ENCODE data around the gene FLNC.

FLNC gene, protein sequence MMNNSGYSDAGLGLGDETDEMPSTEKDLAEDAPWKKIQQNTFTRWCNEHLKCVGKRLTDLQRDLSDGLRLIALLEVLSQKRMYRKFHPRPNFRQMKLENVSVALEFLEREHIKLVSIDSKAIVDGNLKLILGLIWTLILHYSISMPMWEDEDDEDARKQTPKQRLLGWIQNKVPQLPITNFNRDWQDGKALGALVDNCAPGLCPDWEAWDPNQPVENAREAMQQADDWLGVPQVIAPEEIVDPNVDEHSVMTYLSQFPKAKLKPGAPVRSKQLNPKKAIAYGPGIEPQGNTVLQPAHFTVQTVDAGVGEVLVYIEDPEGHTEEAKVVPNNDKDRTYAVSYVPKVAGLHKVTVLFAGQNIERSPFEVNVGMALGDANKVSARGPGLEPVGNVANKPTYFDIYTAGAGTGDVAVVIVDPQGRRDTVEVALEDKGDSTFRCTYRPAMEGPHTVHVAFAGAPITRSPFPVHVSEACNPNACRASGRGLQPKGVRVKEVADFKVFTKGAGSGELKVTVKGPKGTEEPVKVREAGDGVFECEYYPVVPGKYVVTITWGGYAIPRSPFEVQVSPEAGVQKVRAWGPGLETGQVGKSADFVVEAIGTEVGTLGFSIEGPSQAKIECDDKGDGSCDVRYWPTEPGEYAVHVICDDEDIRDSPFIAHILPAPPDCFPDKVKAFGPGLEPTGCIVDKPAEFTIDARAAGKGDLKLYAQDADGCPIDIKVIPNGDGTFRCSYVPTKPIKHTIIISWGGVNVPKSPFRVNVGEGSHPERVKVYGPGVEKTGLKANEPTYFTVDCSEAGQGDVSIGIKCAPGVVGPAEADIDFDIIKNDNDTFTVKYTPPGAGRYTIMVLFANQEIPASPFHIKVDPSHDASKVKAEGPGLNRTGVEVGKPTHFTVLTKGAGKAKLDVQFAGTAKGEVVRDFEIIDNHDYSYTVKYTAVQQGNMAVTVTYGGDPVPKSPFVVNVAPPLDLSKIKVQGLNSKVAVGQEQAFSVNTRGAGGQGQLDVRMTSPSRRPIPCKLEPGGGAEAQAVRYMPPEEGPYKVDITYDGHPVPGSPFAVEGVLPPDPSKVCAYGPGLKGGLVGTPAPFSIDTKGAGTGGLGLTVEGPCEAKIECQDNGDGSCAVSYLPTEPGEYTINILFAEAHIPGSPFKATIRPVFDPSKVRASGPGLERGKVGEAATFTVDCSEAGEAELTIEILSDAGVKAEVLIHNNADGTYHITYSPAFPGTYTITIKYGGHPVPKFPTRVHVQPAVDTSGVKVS (N-terminal part only)

DNA sequence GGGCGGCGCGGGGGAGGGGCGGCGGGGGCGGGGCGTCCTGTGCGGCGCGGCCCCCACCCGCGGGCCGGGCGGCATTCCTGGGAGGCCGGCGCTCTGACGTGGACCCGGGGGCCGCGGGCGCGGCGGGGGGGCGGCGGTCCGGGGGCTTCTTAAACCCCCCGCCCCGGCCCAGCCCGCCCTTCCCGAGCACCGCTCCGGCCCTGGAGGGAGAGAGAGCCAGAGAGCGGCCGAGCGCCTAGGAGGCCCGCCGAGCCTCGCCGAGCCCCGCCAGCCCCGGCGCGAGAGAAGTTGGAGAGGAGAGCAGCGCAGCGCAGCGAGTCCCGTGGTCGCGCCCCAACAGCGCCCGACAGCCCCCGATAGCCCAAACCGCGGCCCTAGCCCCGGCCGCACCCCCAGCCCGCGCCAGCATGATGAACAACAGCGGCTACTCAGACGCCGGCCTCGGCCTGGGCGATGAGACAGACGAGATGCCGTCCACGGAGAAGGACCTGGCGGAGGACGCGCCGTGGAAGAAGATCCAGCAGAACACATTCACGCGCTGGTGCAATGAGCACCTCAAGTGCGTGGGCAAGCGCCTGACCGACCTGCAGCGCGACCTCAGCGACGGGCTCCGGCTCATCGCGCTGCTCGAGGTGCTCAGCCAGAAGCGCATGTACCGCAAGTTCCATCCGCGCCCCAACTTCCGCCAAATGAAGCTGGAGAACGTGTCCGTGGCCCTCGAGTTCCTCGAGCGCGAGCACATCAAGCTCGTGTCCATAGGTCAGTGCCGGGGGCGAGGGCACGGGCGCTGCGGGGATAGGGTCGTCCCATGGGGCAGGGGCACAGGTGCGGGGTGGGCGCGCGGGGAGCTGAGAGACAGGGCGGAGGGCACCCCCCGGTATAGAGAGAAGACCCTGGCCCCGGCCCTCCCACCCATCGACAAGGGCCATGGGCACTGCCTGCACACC lies at the start of gene FLNC:
Gene FLNC, plus strand, starts transcription at position 176 of the 947 bp plus-strand sequence. Its CDS starts 232 bp downstream, at position 408.
- DNase-seq (ENCODE audit: low spot score): no peak

DNA sequence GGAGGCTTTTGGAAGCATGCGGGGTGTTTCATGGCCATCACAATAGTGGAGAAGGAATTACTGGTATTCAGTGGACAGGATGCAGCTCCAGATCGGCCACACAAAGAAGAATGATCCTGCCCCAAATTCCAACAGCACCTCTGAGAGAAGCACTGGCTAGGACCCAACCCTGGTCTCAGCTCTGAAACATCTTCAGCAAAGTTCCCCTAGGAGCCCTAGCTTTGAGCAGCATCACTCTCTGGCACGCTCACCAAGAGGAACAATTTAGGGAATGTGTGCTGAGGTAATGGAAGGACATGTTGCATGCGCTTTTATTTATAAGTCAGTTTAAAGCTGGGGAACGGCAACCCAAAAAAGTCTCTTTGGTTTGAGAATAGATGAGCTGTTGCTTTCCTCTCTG lies 49.1 kb upstream of the FLNC start:
- no peak for DNase-seq (ENCODE audit: low spot score)

DNA sequence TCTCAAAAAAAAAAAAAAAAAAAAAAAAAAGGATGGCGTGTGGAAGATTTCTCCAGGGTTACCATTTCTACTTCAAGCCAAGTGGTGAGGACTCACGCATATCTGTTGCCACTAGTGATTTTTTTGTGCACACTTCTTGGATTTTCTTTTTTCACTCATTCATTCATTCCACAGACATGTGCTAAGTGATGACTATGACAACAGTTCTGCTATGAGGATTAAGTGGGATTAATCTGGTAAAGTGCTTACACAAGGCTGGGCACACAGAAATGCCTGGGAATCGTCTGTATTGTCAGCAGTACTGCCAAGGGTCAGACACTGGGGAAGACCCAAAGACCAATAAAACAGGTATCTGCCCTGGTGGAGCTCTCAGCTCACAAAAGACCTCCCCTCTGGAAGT lies 48.4 kb upstream of the FLNC start:
- no peak for DNase-seq (ENCODE audit: low spot score)

DNA sequence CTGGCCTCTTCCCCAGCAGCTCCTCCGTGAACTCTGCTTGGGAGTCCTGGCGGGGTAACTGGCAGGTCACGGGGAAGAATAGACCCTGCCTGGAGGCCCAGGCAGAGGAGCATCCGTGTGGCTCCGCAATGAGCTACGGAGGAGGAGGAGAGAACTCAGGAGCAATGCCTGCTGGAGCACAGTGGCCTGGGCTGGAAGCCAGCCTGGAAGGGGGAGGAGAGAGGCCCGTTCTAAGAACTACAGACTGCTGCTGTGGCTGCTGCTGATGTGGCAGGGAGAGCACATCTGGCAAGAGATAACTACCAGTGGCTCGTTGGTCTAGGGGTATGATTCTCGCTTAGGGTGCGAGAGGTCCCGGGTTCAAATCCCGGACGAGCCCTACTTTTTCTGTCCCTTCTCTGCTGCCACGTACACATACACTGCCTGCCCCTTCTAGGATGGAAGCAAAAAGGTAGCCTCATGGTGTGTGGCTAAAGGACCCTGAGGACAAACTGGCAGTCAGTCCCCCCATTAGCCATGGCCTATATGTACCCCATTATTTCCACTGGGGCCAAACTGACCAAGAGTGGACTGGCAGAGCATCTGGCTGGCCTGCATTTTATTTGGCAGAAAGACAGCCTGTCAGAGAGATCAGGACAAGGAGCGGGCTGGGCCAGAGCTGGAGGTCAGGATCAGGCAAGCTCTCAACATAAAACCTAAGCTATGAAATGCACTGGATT lies 46.9 kb upstream of the FLNC start:
- peak; percentile 30 for DNase-seq (ENCODE audit: low spot score)

DNA sequence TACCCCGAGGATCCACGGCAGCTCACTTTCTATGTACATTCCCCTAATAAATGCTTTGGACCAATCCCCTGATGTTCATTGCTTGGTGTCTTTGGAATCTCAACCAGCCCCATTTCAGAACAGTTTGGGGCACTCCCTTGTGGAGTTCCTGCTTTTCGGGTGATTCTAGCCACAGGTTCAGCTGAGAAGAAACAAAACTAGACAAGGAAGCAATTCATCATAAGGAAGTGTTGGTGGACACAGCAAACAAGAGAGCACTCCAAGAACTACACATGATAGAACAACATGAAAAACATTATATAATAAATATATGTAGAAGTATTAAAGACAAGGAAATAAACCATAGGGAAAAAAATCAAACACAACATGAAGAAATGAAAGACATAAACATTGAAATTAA lies 44.5 kb upstream of the FLNC start:
- DNase-seq (ENCODE audit: low spot score): no peak

DNA sequence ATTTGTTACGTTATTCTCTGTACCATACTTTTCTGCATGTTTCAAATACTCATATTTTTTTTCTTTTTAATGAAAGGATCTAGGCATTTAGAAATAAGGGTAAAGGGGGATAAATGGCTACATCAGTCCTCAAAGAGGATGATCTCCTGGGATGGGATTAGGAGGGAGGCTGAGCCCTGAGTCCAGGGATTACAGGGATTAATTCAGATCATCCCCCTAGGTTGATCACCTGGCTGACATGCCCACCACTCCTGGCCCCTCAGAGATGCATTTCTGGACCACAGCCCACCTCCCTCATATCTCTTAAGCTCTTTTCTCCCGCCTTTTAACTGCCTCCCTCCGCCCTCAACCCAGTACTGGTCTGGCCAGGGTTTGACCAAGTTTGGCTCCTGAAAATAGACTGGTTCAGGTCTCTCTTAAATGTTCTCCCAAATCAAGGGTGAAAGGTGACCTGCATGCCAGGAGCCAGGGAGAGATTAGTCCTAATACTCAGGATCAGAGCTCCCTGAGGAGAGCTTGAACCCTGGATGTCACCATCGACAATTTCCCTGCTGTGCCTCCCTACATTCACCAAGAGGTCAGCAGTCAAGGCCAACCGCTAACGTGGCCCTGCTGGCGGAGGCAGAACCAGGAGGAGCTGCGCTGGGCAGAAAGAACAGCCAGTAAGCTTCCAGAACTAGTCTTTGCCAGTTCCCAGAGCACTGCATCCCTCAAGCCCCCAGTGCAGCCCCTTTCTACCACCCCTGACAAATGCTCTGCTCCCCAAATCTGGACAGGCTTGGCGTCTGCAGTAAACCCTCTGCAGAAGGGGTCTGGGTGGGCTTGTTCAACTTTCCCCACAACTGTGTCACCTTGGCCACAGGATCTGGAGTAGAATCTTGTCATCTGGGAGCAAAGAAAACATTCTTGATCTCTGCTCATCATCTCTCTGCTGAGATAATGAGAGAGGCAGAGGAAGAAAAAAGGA lies 41.5 kb upstream of the FLNC start:
- no peak for DNase-seq (ENCODE audit: low spot score)

DNA sequence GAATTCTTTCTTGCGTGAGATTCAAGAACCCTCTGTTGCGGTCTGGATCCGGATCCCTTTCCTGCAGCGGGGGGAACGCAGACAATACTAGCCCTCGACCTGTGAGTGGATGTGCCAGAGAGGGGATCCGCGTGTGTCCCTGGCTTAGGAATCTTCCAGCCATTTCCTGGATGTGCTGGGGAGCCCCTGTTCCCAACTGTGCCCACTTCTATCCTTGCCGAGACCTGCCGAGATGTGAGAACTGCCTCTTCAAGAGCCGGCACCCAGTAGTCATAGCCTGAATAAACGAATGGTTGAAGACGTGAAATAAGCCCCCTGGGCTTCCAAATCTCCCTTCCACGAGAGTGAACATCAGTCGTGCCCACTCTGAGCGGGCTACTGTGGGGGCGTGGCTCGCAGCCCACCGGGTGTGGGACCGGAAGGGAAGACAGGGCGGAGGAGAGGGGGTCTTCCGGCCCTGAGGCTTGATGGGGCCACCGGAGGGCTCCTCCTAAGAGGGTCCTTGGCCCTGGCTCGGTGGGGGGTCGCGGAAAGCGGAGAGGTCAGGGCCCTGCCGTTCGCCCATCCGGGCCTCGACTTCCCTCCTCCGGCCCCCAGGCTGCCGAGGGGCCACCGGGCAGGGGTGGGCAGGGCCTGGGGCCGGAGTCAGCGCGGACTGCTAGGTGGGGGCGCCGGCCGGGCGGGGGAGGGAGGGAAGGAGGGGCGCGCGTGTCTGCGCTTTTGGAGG lies 39.7 kb upstream of the FLNC start:
- DNase-seq (ENCODE audit: low spot score): no peak

DNA sequence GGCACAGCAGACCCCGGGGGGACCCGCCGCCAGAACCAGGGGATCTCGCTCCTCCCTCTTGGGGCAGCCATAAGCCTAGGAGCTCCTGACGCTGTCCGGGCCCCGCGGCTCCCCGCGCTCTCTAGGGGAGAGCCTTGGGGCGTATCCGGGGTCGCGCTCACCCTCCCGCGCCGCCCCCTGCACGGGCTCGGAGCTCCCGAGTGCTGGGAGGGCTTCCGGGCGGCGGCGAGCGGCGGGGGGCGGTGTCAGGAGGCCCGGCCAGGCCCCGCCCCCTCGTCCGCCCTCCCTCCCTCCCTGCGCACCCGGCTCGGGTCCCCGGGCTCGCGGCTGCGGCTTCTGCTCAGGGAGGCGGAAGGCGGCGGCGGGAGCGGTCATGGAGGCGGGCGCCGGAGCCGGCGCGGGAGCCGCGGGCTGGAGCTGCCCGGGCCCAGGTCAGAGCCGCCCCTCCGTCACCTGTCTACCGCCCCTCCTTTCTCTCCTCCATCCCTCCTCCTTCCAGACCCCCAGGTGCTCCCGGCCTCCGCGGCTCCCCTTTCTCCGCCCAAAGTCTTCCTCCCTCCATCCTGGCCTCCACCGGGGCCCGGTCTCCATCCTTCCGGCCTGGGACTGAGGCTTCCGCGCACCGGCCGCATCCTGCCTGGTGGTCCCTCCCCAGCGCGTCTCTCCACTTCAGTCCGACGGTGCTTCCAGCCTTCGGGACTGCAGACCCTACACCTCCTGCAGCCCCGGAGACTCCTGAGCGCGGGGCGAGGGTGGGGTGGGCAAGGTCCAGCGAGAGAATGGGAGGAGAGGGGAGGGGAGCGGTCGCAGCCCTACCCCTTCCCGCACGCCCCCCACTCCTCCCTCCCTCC lies 38.9 kb upstream of the FLNC start, which contains the start of gene CCDC136:
Gene CCDC136, plus strand, starts transcription at position 848 of the 851 bp plus-strand sequence. CDS start 444 bp downstream, outside the sequence.
- no peak for DNase-seq (ENCODE audit: low spot score)

DNA sequence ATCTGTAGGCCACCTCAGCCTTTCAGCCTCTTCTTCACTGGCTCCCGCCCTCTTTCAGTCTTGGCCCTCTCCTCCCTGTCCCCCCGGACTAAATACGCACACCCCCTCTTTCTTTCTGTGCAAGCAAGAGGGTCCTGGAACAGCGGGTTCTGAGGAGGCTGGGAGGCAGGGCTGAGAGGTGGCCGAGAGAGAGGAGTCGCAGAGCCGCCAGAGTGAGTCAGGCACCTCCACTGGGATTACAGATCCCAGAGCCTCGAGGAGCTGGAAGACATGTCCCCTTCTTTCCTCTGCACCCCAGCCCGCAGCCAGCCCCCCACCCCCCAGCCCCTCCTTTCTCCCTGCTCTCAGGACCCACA lies 38.3 kb upstream of the FLNC start:
- no peak for DNase-seq (ENCODE audit: low spot score)

DNA sequence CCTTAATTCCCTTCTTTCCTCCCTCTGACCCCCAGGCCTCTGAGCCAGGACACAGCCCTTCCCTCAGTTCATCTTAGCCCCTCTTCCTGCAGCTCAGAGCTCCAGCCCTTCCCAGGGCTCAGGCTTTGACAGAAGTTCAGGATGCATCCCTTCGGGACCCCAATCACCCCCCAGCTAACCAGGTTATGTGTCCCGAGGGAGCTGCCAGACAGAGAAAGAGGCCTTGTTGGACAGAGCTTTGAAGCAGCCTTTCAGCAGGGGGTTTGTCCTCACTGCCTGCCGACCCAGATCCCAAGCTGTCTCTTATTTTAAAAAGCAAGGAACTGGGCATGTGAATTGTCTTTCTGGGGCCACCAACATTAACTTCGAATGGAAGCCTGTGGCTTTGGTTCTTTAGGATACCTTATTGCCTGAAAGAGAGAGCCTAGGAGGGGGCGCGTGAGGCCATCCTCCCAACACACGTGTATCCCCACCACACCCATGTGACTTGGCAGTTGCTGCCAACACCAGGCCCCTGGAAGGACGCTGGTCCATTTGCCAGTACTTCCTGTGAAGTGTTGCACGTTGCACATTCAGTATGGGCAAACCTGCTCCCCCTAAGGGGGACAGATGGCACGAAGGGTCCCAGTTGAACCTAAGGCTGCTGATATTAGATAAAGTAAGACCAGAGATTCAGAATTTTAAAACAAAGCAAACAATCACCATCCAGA lies 37.6 kb upstream of the FLNC start:
- no peak for DNase-seq (ENCODE audit: low spot score)

DNA sequence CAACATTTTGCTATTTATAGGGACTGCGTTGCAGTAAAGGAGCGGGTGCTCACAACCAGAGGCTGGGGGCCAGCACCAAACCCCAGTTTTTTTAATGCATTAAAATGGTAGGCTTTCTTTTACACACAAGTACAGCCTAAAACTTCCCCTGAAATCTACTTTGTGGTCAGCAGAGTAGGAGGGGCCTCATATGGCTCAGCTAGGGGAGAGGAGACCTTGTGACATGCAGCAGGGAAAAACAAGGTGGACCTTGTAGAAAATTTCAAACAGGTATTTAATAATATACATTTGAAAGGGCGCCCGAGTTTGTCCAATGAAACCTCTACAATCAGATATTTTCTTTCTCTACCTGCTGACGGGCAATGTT lies 37.0 kb upstream of the FLNC start:
- DNase-seq (ENCODE audit: low spot score): no peak

DNA sequence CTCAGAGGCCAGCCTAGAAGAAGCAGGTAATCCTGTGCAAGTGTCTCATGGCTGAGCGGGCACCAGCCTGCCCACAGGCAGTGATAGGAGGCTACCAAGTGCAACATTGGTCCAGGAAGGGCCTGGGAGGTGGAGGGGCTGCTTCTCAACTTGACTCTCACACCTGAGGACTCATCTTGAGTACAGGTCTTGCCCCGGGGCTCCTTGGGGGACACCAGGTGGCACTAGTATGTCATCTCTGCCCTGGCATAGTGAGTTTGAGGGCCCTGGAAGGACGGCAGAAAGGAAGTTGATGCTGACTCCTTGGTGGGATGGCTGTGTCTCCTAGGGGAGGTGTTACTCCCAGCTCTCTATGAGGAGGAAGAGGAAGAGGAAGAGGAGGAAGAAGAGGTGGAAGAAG lies 36.2 kb upstream of the FLNC start:
- no peak for DNase-seq (ENCODE audit: low spot score)

DNA sequence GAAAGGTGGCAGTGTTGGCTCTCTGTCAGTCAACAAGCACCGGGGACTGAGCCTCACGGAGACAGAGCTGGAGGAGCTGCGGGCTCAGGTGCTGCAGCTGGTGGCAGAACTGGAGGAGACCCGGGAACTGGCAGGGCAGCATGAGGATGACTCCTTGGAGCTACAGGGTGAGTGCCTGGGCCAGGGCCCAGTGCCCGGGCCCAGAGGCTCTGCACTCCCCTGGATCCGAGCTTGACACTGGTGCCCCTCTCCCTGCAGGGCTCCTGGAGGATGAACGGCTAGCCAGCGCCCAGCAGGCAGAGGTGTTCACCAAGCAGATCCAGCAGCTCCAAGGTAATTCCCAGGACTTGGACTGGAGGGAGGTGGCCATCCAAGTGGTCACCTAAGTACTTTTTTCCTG lies 35.8 kb upstream of the FLNC start:
- DNase-seq (ENCODE audit: low spot score): no peak

DNA sequence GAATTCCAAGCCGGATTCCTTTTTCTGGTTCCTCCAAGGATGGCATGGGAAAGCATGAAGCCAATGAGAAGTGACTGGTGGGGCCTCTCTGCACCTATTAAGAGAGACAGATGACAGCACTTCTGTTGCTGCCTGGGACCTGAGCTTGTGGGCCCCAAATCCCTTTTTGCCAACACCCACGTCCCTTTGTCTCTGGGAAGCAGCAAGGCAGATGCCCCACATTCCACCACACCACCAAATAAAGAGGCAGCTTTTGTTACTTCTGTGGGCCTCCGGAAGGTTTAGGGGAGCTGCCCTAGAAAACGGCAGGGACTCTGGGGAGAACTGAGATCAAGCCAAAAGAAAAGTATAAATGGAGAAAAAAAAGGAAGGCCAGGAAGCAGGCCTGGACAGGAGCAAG lies 35.1 kb upstream of the FLNC start:
- DNase-seq (ENCODE audit: low spot score): no peak

DNA sequence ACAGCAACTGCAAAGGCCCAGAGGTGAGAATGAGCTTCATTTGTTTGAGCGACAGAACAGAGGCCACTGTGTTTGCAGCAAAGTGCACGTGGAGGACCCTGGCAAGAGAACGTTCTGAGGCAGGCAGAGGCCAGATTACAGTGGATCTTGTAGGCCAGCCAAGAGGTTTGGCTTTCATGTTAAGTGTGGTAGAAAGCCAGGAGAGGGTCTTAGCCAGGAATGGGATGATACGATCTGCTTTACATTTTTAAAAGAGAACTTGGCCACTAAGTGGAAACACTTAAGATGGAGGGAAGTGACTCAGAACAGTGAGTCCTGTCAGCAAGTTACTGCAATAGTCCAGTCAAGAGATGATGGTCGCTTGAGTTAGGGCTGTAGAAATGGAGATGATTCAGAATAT lies 33.9 kb upstream of the FLNC start:
- no peak for DNase-seq (ENCODE audit: low spot score)

DNA sequence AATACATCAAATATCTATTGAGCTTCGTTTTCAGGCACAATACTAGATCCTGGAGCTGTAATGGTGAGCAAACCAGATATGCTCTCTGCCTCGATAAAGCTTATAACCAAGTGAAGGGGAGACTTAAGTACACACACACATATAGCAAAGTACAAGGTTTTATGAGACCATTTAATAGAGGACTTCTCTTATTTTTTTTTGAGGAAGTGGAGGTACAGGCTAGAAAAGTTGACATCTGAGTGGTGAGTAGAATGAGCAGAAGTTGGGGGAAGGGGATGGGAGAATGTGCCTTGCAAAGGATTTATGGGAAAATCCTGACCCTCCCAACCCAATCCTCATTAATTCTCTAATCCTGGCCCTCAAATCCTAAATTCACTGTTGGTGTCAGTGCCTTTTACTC lies 30.8 kb upstream of the FLNC start:
- no peak for DNase-seq (ENCODE audit: low spot score)

DNA sequence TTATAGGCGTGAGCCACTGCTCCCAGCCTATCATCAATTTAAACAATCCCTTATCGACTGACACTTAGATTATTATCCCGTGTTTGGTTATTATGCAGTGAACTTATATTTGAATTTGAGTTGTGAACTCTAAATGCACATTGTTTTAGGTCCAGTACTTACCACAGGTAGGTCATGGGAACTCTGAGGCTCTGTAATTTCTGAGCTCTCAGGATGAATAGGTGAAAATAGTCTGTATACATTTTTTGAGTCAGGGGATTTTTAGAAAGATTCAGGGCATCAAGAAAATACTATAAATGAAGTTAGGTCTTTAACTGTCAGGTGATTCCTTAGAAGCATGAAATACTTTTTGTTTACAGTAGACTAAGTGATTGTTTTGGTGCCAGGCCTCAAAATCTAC lies 29.6 kb upstream of the FLNC start:
- DNase-seq (ENCODE audit: low spot score): no peak
